ENCODE results near the gene ELP1. TPM values are rescaled to one million over a fixed set of nuclear protein-coding genes. Genes with fewer than 3 reads are reported as not detected.

ELP1 gene
- total and polyA plus RNA-seq, 8 donors, result 22.9 to 50.6 (median 44.3) TPM

DNA sequence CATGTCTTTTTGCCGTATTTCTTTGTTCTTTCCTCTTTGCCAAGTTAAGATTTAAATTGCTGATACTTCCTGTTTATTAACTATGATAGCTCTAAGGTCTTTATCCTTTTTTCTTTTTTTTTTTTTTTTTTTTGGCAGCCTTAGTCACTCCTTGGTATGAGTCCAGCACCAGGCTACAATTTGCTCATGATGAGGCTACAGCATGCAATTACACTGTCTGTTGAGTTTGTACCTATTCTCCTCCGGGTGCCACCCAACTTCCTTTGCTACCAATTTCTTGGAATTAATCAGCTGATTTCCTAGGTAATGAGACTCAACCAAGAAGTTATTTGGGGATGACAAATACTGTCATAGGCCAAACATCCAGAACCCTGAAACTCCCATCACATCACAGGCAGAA is 103.7 kb downstream of the ELP1 start:
- Histone ChIP-seq H3K4me1 (no peaks in the 10 kb centered on the region), H3K27me3 (no peaks in the 10 kb centered on the region), H3K4me3 (no peak overlapping the region), H3K9me3 (no peaks in the 10 kb centered on the region), H3K27ac (no peak overlapping the region), H3K36me3 (no peaks in the 10 kb centered on the region)
- intact Hi-C loops (cut with DNase I), result no loop called here
- TF ChIP-seq, protein P1, sequence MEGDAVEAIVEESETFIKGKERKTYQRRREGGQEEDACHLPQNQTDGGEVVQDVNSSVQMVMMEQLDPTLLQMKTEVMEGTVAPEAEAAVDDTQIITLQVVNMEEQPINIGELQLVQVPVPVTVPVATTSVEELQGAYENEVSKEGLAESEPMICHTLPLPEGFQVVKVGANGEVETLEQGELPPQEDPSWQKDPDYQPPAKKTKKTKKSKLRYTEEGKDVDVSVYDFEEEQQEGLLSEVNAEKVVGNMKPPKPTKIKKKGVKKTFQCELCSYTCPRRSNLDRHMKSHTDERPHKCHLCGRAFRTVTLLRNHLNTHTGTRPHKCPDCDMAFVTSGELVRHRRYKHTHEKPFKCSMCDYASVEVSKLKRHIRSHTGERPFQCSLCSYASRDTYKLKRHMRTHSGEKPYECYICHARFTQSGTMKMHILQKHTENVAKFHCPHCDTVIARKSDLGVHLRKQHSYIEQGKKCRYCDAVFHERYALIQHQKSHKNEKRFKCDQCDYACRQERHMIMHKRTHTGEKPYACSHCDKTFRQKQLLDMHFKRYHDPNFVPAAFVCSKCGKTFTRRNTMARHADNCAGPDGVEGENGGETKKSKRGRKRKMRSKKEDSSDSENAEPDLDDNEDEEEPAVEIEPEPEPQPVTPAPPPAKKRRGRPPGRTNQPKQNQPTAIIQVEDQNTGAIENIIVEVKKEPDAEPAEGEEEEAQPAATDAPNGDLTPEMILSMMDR (IDR thresholded peaks at IDR 0.05), result no peak
- no peak for ATAC-seq
- DNase-seq, result no peak

DNA sequence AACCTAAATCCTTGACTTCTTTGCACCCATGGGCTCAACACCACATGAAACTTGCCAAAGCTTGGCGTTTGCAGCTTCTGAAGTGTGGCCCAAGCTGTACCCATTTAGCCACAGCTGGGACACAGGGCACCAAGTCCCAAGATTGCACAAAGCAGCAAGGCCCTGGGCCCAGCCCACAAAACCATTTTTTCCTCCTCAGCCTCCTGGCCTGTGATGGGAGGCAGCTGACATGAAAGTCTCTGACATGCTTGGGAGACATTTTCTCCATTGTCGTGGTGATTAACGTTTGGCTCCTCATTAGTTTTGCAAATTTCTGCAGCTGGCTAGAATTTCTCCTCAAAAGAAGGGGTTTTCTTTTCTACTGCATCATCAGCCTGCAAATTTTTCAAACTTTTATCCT is 110.1 kb downstream of the ELP1 start:
- no peak for ATAC-seq
- Histone ChIP-seq H3K4me1 (no peaks in the 10 kb centered on the region), H3K27me3 (no peaks in the 10 kb centered on the region), H3K36me3 (no peaks in the 10 kb centered on the region), H3K27ac (no peak overlapping the region), H3K9me3 (peaks cover 0 to 12% of the 10 kb centered on the region in 2 donors), H3K4me3 (no peak overlapping the region)
- DNase-seq, result no peak
- intact Hi-C loops (cut with DNase I), result no loop called here
- TF ChIP-seq, protein P1 (IDR thresholded peaks at IDR 0.05), result no peak

Other genes with a start within 250 kb of the ELP1 start
- not detected for gene ACTL7B, start 78.1 kb downstream of the ELP1 start, total RNA-seq
- under 1 TPM in 1 of 6 donors, not detected in 5; 0.07 TPM for gene ACTL7B, start 78.1 kb downstream of the ELP1 start, polyA plus RNA-seq (ENCODE audit: insufficient read length in 6 of 6)
- gene ACTL7A, start 71.9 kb downstream of the ELP1 start, total RNA-seq, result not detected
- not detected for gene ACTL7A, start 71.9 kb downstream of the ELP1 start, polyA plus RNA-seq (ENCODE audit: insufficient read length in 6 of 6)
- 10 to 100 TPM; 13.1 to 17.1 TPM for gene ABITRAM, start 276 bp upstream of the ELP1 start, total RNA-seq
- gene ABITRAM, start 276 bp upstream of the ELP1 start, polyA plus RNA-seq (ENCODE audit: insufficient read length in 6 of 6), result 10 to 100 TPM; 28.1 to 32.0 (median 30.4) TPM
- 10 to 100 TPM; 47.7 to 48.0 TPM for gene CTNNAL1, start 79.4 kb upstream of the ELP1 start, total RNA-seq
- 100 to 1,000 TPM in 1 of 6 donors, 10 to 100 TPM in 5; 78.7 to 102 (median 92.7) TPM for gene CTNNAL1, start 79.4 kb upstream of the ELP1 start, polyA plus RNA-seq (ENCODE audit: insufficient read length in 6 of 6)
- 10 to 100 TPM; 61.0 to 88.1 TPM for gene TMEM245, start 185.8 kb upstream of the ELP1 start, total RNA-seq
- 10 to 100 TPM; 69.6 to 89.2 (median 81.7) TPM for gene TMEM245, start 185.8 kb upstream of the ELP1 start, polyA plus RNA-seq (ENCODE audit: insufficient read length in 6 of 6)
- gene FRRS1L, start 233.1 kb upstream of the ELP1 start, total RNA-seq, result under 1 TPM in 1 of 2 donors, not detected in 1; 0.47 TPM
- 1 to 10 TPM; 2.8 to 7.2 (median 3.5) TPM for gene FRRS1L, start 233.1 kb upstream of the ELP1 start, polyA plus RNA-seq (ENCODE audit: insufficient read length in 6 of 6)